Stimulated activated CD4-positive, alpha-beta T cell treated with anti-CD3 and anti-CD28 coated beads, Interleukin-12 subunit alpha, Interleukin-12 subunit beta, amount 100 ng/mL, for 48 hours (primary cell): Measurements from ENCODE around the gene LRGUK.

Experiments used
- DNase-seq, 3 donors: peaks; one replicate each; pipeline ENCODE4 v3.0.0-alpha.2; 2020; ENCODE audit warnings: low read depth in 2 of 3, low spot score in 1 of 3

The LRGUK gene

DNA sequence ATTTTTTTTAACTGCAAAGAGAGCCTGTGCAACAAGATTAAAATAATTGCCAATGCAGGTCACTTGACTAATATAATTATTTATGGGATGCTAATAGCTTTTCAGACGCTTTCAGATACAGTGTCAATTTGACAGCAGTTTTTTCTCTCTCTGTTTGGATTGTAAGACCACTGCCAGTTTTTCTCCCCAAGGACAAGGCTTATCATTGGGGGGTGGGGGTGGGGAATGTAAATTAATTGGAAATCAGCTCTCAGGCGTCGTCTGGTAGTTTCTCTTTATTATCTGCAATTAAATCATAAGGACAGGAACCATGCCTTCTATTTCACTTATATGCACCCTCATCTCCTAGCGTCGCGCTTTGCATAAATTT lies 559 bp upstream of the LRGUK start:
- DNase-seq: no peak

DNA sequence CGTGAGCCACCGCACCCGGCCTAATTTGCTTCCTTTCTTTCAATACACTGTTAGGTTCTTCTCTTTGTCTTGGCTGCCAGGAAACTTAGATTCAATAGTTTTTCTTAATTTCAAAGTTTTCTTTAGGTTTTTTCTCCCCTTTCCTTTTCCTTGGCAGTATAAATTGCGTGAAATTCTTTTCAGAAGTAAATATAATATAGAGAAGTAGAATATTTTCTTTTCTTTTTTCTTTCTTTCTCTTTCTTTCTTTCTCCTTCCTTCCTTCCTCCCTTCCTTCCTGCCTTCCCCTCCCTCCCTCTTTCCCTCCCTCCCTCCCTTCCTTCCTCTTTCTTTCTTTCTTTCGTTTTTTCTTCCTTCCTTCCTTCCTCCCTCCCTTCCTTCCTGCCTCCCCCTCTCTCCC lies 1.7 kb downstream of the LRGUK start:
- DNase-seq: no peak

DNA sequence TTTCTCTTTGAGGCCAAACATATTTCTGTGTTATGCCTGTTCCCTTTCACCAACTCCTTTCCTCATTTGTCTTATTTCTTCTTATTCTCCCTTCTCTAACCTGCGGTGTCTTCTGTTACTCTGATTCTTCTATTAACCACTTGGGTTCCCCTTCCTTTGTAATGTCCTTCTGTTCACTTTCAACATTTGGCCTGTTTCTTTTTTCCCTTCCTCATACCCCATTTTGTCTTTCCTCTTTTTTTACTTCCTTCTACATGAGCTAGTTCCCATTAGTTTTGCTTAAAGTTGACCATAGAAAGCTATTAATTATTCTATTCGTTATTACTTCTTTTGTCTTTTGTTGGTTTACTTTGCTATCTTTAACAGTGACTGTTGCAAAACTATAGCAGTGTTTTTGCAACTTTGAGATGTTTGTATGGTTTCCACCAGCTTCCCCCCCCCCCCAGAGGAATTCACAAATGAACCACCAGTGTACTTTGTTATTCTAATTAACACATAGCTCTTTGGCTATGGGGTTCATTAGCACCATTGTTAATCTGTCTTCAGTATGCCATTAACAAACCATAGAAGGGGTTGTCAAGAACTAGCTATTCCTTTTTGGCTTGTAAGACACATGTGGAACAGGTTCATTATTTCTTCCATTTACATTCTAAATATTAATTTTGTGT lies 2.9 kb downstream of the LRGUK start:
- no peak for DNase-seq

DNA sequence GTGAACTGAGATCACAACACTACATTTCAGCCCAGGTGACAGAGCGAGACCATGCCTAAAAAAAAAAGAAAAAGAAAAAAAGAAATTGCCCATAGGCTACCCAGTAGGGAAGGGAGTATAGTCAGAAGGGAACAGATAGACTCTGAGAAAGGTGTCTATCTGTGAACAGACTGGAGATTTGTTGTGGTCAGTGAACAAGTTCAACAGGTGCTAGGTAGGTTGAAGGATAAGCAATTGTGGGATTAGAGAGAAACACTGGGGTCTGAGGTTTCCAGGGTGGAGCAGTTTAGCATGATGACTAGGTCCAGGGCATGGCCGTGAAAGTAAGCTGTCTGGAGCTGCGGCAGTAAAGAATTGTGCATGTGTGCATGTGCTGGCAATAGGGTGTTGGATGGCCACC lies 6.9 kb downstream of the LRGUK start:
- no peak for DNase-seq

DNA sequence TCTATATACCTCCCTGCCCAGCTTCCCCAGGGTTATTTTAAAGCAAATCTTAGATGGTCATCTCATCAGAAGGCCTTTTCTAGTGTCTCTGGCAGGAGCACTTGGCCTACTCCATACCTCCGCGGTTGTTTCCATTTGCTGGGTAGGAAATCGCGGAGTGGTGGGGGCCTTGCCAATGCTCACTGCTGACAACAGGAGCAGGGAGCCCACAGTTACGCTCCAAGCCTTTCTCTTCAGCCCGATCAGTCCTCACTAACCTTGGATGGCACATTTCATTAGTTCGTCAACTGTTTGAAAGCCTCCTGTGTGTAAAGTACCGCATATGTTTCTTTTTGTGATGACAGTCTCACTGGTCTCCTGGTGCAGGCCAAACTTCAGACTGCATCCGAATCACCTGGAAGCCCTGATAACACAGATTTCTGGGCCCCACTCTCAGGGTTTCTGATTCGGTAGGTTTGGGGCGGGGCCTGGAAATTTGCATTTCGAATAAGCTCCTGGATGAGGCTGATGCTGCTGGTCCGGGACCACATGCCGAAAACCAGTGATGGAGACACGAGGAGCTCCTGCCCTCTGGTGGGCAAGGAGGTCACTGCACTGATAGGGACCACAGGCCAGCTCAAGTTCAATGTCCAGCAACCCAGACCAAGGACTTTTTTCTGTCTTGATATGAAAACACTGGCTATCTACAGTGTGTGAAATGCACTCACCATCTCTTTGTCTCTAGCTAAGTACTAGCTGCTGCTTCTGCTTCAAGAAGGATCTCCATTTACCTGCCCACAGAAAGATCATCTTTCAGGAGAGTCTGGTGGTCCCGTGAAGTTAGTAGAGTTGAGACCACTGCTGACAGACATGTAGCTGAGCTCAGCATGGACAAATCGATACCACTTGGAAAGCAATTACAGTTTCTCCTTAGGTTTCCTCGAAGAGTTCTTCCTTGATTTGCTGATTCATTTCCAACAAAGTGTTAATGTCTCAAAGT lies 14.0 kb downstream of the LRGUK start:
- DNase-seq: peak; percentile 25 to 38 (median 26)

DNA sequence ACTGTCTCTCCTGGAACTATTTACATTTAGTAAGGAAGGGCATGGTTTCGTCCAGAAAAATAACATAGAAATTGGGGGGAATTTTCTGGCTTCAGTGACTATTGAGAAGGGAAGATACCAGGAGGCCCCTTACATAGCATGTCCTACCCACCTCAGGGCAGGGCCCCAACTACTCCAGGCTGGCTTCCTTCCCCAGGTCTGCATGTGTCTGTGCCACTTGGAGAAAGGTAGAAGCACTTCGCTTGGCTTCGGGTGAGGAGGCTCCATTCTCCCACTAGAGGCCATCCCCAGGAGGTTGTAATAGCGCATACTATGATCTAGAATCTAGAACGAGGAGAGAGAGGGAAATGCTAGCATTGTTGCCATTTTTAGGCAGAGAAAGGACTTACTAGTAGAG lies 14.7 kb downstream of the LRGUK start:
- no peak for DNase-seq

DNA sequence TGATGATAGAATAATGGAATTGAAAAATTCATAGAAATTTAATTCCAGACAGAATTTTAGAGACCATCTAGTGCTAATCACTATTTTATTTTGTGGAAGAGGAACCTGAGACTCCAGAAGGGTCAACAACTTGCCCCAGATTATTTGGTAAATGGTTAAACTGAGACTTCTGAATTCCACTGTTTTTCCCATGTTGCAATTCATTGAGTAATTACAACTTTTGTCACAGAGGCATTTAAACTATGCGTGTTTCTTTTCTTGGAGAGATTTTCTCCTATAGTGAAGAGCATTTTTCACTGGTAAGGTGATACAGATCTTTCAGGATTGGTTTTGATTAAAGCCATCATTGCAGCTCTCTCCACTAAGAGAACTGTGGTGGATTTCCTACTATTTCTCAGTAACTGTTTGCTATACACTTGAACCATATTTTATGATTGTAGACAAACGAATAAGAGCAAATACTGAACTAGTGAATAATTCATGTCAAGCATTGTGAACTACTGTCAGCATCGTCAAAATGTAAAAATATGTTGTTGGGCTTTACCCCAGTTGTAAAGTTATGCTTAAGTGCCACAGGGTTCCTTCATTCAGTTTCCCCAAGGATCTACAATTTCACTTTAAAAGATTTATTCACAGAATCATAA lies 26.5 kb downstream of the LRGUK start:
- DNase-seq: no peak

DNA sequence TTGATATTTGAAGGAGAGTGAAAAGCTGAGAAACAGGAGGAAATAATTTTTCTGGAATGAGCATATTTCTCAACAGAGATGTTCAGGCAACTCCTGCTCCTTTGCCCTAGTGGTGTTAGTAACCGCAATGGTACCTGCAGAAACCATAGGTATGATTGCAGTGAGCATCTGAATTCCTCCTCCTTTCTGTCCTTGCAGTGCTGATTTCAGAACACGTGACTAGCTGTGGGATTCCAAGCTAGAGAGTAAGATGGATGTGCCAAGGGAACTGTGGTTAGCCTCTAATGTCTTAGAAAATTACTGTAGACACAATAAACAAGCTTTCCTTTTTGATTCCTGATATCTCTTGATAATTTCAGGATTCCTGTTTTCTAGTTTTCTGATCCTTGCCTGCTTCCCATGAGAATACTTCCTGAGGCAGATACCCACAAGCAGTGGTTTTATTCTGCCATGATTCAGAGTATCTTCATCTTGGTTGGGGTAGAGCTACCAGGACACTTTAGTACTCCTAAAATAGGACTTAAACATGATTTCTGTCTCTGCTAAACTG lies 27.5 kb downstream of the LRGUK start:
- DNase-seq: no peak

DNA sequence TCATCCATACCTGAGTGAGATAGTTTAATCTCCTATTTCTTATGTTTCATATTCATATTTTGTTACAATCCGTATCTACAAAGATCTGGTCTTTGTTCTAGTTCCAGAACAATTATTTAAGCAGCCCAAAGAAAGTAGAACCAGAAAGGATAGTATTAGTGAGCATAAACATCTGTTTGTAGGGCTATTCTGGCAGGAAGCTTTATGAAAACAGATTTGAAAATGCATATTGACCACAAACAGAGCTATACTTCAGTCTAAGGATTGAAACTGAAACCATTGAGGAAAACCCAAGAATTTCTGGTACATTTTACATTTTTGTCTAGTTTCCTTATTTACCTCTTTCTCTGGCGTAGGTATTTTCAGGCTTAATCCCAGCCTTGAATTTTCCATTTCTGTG lies 28.1 kb downstream of the LRGUK start:
- DNase-seq: no peak

DNA sequence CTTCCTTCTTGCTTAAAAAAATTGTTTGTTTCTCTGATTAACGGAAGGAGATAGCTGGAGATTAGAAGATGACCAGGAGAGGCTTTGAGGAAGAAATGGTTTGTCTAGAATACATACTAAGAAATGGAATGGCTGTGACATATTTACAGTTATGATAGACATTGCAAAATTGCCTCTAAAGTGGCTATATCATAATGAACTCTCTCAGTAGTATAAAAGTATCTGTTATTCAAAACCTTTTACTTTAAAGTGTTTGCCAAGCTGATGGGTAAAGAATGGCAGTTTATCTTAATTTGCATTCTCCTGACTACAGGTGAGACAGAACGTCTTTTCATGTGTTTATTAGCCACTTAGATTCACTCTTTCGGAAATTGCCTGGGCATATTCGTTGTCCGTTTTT lies 28.7 kb downstream of the LRGUK start:
- DNase-seq: no peak

DNA sequence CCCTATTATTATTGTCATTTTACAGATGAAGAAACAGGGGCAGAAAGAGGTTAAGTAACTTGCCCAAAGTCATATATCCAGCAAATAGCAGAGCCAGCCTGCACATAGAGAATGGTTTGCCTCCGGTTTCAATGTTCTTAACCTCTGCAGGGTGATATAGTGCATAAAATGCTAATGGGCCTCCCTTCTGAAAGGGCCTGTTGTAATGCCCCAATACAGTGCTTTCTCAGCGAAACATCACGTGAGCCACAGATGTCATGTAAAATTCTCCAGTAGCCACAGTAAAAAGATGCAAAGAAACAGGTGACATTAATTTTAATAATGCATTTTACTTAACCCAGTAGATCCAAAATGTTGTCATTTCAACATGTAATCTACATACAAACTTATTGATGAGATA lies 38.1 kb downstream of the LRGUK start:
- no peak for DNase-seq

DNA sequence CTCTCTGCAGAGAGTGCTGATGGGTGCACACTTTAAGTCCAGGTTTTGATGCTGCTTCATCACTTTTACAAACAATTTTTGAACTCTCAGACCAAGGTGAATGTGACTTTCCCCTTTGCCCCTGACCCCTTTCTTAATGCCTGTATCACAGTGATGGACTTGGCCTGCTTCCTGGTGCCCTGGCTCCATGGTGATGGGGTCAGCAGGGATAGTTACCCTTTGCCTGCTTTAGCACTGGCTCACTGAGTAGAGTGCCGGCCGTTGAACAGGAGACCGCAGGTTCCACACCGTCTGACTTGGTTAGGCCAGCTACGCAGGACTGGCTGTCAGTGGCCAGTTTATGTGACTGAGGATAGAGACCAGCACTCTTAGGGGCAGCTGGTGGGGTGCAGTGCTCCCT lies 40.1 kb downstream of the LRGUK start:
- DNase-seq: no peak

DNA sequence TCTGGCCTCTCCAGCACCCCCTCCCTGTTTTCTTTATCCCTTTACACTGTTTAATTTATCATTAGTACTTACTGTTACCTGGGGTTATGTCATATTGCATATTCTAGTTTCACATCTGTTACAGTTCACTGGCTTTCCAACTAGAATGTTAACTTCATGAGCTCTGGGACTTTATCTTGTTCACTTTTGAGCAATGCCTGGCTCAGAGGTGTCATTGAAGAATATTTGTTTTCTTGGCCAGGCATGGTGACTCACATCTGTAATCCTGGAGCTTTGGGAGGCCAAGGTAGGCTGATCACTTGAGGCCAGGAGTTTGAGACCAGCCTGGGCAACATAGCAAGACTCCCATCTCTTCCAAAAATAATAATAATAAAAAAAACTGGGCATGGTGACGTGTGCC lies 40.7 kb downstream of the LRGUK start:
- DNase-seq: no peak

DNA sequence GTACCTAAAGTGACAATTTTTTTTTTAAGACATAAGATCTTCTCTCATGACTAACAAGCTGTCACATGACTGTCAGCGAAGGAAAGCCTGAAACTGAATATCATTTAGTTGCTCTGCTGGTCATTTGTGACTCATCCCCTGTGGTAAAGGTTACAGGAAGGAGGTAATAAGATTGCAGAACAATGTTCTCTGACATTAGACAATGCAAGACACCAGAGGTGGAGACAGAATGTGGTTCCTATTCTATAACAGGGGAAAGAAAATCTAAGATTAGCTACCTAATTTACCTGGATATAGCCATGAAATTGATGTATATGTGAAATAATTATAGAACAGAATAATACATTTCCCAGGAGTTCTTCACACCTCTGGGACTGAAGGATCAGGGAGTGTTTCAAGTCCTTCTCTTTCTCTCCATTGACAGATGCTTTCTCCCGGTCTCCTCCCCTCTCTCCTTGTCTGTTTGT lies 47.7 kb downstream of the LRGUK start:
- no peak for DNase-seq

DNA sequence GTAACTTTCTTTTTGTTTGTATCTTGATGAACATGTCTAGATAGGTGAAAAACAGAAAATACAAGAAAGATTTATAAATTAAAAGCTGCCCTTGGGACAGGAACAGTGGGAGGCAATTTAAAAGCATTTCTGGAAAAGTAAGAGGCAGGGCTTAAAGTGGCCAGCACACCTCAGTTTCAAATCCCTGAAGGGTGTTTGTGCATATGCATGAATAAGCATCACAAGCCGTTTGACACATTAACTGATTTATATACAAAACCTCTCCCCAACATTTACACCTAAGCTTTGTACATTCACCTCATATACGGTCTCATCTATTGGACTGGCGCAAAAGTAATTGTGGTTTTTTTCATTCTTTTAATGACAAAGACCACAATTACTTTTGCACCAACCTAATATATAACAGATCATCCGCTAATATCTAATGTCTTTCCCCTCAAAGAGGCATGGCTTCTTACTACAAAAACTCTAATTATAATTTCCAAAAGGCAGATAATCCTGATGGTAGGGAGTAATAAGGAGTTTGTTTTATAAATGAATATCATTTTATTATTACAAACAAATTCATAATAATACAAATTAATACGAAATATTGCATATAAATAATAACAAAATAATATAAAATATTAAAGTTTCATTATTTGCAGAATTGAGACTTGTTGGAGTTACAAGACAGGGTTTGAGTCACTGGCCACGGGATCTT lies 48.3 kb downstream of the LRGUK start:
- no peak for DNase-seq

DNA sequence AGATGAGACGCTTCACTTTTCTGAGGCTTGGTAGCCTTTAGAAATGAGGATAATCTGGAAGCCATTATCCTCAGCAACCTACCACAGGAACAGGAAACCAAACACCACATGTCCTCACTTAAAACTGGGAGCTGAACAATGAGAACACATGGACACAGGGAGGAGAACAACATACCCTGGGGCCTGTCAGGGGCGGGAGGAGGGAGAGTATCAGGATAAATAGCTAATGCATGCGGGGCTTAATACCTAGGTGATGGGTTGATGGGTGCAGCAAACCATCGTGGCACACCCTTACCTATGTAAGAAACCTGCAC lies 48.9 kb downstream of the LRGUK start:
- no peak for DNase-seq

DNA sequence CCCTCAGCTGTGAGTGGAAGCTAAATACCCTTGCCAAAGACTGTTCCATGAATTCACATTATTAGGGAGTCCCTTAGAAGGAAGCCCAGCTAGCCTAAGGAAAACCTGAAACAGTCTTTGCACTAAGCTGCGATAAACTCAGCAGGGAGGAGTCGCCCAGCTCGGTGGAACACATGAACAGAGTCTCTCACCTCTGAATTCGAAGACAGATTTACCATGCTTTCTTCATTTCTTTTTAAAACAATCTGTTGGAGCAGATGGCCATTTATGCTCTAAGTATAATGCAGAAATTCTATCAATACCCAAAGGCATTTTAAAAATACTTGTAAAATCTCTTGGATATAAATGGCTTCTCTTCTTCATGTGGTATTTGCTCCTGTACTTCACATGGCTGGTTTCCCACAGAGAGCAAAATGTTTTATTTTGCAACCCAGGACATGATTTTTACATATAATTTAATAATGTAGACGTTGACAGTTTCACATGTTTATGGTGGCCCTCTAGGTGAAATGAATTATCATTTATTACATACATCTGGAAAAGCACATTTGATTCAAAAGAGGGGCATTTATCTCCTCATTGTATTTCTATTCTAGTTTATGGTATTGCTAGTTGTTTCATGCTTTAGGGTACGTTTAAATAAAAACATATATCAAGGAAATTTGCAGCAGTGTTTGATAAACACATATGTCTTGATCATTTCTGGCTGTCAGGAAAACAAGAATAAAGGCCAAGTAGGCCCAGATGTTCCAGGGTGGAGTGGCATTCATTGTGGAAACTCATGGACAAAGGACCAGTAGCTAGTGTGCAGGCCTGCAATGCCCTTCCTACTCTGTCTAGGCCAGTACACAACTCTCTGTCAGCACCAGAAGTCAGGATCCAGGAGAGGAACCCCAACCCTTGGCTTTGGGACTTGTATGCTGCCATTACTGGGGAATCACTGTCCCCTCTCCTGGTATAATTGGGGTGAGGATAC lies 52.2 kb downstream of the LRGUK start:
- DNase-seq: no peak

DNA sequence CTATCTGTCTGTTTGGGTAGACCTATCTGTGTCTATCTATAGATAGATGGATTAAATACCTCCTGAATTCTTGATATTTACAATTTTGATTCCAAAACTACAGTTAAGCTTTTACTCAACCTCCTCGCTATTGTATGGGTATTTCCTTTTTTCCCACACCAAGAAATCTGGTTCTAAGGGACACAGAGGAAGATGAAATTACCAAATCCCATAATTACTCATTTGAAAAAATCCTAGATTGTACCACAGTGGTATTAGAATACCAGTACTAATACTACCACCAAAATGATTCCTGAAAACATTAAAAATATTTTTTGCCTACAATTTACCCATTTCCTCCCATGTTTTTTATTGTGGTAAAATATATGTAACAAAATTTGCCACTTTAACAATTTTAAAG lies 53.2 kb downstream of the LRGUK start:
- DNase-seq: no peak

DNA sequence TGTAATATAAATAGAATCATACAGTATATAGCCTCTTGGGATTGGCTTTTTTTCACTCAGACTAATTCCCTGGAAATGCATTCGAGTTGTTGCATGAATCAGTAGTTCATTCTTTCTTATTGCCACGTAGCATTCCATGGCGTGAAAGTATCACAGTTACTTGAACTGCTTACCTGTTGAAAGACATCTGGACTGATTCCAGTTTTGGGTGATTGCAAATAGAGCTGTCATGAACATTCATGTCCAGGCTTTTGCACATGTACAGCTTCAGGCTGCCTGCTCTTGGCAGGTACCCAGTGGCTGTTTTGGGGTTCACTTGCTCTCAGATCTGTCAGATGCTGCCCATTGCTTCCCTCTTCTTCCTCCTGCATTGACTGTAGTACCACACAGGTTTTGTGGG lies 54.9 kb downstream of the LRGUK start:
- DNase-seq: no peak

DNA sequence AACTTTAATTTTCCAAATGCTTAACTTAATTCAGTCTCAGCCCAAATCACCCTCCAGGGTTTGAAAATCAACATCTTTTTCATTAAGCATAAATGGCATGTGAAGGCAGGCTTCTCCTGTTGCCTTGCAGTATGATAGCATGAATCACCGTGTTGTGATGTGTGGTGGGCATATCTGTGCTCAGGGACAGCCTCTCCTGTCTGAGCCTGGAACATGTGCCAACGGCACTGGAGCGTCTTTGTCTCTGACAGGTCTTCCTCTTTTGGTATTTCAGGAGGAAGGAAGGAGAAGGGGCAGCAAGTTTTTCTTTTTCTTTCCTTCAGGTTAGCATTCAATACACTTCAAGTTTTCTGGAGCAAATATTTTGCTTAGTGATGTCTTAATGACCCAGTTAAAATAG lies 57.6 kb downstream of the LRGUK start:
- DNase-seq: no peak
